ENCODE measurements around the gene ARHGEF33.

Gene ARHGEF33

DNA sequence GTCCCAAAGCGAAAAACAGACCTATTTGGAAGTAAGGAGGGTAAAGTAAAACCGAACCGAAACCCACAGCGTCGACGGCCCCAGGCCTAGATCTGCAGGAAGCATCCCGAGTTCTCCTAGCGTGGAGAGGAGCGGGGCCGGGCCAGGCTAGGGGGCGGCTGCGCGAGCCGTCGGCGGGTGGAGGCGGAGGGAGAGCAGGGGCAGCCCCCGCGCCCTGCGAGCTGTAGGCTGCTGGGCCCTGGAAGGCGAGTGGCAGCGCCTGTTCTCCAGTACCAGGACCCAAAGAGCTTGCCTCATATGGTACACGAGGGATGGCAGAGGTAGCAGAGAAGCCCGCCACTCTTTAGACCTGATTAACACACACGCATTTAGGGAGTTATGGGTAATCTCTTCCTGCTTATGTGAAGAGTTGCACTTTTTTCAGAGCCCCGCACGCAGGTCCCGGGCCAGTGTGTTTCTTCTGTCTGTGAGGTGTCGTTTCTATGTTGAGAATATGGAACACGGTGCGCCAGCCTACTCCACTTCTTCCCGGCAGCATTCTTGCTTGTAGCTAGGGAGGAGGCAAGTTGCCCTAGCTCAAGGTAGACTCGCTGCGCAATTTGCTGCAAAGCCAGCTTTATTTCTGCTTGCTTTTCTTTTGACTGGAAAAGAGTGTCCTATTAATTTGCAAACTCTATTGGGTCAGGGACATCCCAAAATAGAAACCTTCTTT is 71.1 kb downstream of the ARHGEF33 start:
- no peak for DNase-seq (ENCODE audit: low read depth)

DNA sequence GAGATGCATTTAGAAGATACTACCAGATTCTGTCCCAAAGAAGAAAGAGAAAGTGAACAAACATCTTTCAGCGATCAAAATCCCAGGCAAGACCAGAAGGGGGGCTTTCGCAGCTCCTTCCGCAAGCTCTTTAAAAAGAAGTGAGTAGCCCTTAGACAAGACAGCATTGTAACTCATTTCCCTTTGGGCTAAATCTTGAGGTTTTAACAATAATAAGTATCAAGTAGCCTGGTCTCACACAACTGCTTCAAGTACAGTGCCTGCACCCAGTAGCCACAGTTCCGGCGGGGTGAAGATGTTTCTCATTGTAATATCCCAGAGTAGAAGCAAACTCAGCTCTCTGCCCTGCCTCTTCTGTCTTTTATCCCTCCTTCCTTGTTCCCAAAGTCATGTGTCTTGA is 76.3 kb downstream of the ARHGEF33 start:
- no peak for DNase-seq (ENCODE audit: low read depth)

DNA sequence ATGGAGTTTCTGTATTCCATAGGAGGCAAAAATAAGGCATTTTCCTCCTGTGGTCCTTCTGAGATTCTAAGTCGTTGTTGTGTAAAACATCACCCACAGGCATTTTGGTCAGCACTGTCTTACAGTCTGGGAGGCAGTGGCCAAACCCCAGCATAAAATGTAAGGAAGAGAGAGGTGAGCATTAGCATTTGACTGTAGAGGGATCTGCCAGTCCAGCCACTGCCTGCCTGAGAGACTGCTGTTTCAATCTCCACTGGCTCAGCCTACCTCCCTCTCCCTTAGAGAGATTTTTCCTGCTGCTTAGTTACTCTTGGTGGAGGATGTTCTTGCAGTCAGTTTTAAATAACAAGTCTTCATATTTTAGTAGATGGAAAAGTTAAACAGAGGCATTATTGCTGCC is 77.0 kb downstream of the ARHGEF33 start:
- no peak for DNase-seq (ENCODE audit: low read depth)

DNA sequence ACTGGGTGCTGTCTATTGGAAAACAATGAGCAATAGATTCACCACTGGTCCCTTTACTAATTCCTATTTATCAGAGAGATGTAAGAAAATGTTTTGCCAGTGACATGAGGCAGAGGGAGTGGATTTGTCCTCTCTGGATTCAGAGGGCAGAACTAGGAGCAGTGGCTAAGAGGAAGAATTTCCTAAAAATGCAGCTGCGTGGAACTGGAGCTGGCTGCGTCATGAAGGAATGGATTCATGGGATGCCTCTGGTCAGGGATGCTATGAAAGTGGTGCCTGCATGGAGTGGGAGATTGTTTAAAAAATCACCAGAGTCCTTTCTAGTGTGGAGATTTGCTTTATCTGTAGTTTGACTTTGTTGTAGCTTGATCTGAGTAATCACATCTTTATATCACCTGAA is 78.3 kb downstream of the ARHGEF33 start:
- no peak for DNase-seq (ENCODE audit: low read depth)

DNA sequence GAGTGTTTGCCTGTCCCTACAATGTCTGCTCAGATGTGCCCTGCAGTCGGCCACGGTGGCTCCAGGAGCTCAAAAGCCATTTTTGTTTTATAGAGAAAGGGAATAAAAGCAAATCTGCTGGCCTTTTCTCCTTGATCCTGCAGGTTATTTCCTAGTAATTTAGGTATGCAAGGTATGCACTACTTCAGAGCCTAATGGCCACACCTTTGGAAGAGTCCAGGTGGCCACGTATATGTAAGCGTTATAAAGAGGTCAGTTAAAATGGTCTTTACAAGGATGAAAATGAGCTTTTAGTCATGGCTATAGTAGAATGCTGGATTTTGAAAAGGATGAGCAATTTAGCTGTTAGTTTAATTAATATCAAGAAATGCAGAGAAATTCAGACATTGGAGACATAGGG is 81.7 kb downstream of the ARHGEF33 start:
- no peak for DNase-seq (ENCODE audit: low read depth)

DNA sequence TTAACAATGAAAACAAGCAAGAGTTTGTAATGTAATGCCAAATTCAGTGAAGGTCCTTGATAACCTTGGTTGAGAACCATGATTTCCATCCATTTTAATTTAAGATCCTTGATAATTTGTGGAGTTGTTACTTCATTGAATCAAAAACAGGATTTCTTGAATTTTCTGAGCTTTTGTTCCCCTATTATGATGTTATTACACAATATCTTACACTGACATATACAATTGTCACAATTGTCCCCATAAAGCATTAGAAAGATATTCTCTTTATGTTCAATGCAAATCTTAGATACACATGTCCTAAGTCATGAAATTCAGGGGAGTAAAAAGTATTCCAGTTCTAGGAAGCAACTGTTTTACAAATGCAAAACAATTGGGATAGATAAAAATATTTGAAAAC is 83.6 kb downstream of the ARHGEF33 start:
- no peak for DNase-seq (ENCODE audit: low read depth)

DNA sequence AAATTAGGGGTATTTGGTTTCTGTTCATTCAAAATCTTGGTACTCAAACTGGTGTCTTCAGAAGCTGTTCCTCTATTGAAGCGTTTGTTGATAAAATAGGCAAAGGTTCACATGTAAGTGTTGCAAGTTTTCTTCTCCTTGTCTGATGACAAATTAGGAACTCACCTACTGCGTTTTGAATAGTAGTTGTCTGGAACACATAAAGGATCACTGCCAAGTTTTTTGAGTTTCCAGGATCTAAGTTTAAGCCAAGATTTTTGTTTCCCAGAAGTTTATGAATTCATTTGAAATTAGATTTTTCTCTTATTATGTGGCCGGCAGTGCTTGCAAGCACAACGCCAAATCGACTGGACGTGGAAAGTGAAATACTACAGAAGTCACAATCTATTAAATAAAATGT is 85.4 kb downstream of the ARHGEF33 start:
- no peak for DNase-seq (ENCODE audit: low read depth)

DNA sequence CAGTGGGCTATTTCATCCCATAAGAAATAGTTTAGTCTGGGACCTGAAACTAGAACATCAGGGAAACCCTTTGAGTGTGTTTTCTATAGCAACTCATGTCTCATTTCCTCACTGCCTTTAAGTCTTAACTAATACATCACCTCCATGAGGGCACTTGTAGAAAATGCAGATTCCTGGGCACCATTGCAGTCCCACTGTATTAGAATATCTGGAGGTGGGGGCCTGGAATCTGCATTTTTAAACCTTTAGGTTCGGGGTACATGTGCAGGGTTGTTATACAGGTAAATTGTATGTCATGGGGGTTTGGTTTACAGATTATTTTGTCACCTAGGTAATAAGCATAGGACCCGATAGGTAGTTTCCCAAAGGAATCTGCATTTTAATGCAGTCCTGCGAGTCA is 87.4 kb downstream of the ARHGEF33 start:
- DNase-seq (ENCODE audit: low read depth): no peak

DNA sequence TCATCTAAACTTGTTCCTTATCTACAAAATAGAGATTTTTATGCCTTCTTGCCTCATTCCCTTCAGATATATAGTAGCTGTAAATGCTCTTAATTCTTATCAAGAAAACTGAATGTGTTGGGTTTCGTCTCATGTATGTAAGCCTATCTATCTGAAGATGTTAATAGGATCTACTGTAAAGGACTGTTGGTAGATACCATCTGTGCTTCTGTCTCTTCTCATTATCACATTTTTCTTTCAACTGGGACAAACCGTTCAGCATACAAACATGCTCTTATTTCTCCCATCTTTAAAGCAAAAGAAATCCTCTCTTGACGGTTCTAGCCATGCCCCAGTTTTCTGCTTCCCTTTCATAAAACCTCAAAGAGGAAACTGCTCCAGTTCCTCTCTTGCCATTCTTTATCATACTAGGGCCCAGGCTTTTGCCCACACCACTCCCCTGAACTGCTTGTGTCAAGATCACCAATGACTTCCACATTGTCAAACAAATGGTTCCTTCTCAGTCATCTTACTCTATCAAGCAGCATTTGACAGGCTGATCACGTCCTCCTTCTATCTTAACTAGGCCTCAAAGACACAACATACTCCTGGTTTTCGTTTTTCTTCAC is 88.7 kb downstream of the ARHGEF33 start:
- DNase-seq (ENCODE audit: low read depth): no peak

DNA sequence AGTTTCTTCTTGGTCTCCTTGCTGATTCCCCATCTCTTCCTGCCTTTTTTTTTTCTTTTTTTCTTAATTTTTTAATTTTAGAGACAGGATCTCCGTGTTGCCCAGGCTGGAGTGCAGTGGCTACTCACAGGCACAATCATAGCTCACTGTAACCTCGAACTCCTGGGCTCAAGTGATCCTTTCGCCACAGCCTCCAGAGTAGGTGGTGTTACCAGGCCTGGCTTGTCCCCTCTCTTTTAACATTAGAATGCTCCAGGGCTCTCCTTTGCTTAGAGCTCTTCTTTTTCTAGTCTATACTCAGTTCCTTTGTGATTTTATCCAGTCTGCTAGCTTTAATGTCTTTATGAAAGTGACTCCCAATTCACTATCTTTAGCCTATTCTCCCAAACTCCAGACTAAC is 89.2 kb downstream of the ARHGEF33 start:
- DNase-seq (ENCODE audit: low read depth): no peak

DNA sequence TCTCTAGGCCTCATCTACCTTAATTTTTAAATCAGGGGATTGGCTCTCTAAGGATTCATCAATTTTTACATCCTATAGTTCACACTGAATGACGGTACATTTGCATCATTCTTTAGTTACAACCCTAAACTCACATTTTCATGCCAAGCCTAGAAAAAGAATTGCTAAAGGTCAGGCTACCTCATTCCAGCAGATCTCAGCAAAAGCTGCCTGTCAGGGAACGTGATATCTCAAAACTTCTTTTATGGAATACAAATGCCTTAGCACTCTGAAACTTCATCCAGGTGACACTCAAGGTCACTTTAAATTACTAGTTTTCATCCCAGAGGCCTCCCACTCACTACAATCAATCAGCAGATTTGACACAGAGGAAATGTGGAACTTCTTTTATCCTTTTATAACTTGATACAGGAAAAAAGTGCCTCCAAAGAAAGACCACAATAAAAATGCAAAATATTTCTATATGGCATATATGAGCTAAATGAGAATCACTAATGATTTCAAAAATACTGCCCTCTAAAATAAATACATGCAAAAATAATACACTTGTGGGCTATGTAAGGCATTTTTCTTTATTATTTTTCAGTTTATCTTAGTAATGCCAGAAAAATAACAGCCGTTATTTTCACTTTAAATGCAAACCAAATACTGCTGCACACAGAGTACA is 91.5 kb downstream of the ARHGEF33 start:
- no peak for DNase-seq (ENCODE audit: low read depth)

DNA sequence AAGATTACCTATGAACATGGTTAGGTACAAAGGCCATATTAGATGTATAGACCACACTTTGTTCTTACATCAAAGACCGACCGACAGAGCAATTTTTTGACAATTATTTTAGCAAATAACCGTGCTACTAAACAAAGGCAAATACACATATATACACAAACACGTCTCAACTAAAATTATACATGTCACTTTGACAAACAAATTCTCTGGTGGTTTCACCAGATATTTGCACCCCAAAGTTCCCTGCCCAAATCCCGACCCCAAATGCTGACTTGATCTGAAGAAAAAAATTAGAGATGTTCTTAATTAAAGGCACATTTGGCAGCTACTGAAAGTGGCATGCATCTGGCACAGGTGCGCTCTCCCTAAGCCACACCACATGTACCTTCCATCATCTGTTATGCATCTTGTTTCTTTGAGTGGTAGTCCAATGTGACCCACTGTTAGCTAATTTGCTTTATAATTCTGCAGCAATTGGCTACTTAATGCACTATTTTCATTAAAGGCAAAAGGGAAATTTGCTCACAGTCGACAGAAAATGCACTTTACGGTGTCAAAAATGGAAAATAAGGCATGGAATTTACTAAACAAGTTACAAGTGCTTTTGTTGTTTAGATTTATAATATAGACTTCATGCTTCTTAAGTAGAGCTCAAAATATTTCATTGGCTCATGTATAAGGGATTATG is 92.1 kb downstream of the ARHGEF33 start:
- no peak for DNase-seq (ENCODE audit: low read depth)

DNA sequence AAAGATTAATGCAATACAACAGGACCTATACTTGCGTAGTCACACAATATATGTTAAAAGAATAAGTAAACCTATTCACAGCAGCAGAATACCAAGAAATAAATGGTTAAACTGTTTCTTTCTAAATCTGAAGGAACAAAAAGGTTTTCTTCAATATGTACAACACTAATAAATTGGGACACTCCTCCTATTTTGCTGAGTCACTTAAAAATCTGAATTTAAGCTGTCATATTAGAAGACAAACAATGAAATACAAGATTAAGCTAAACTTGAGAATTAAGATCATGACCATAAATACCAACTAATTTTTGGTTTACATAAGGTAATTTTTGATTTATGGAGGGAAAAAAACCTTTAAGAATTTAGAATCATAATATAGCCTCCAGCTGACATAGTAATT is 92.8 kb downstream of the ARHGEF33 start:
- DNase-seq (ENCODE audit: low read depth): no peak

DNA sequence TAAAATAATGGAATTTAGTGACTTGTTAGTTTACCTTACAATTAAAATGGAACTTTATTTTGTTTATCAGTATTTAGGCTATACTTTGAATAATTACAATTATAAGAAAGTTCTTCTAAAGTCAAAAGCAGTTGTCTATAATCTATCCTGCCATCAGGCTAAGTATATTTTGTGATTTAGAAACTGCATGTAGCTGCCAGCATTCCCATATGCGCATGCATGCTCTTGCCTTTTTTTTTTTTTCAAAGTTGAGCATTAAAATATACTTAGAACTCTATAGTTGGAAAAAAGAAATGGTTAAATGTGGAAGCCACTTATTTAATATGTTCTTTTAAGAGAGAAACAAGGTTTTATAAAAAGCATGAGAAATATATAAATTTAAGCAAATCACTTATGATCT is 99.0 kb downstream of the ARHGEF33 start:
- DNase-seq (ENCODE audit: low read depth): no peak

DNA sequence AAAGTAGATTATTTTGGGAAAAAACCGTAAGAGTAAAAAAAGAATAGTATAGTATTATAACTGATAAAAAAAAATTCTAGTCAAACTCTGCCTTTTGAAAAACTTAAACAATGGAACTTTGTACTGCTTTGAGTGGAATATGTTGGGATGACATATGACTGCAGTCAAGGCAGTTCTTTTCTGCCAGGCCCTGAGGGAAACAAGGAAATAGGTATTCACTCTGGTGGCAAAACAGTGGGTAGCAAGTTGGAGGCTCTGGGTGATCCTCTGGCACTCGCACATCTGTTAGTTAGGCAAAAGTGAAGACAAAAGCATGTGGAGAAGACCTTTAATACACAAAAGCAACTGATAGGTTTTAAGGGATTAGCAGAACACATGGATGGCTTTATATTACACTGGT is 102.2 kb downstream of the ARHGEF33 start:
- no peak for DNase-seq (ENCODE audit: low read depth)

DNA sequence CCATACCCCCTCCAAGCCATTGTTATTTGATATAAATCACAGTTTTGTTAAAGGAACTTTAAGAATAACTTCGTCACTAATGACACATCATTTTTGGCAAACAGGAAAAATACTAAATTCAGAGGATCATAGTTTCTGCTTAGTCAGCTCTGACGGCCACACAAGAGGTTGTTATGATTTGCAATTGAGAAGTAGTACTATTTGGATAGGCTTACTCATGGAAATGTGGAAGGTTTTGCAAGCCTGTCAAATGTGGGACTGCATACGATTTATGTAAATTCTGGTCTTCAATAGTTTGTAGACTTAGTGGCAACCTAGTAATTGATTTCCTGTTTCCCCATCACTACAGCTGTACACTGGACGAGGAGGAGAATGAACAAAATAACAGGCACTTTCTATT is 108.1 kb downstream of the ARHGEF33 start:
- peak; percentile 98 for DNase-seq (ENCODE audit: low read depth)

DNA sequence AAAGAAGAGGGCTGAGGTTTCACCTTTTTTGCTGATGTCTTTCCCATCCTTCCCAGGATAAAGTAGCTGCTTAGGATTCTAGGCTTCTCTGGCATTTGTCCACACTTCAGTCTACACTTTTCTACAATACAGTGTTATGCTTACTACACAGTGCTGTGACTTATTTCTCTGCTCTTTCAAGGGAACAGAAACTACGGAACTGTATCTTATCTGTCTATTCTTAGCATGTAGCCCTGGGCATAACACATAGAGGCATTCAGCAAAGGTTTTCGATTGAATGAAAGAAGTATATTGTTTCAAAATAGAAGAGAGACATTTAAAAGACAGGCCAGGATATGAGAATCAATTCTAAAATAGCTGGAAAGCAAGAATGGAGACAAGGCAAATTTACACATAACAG is 110.9 kb downstream of the ARHGEF33 start:
- no peak for DNase-seq (ENCODE audit: low read depth)

DNA sequence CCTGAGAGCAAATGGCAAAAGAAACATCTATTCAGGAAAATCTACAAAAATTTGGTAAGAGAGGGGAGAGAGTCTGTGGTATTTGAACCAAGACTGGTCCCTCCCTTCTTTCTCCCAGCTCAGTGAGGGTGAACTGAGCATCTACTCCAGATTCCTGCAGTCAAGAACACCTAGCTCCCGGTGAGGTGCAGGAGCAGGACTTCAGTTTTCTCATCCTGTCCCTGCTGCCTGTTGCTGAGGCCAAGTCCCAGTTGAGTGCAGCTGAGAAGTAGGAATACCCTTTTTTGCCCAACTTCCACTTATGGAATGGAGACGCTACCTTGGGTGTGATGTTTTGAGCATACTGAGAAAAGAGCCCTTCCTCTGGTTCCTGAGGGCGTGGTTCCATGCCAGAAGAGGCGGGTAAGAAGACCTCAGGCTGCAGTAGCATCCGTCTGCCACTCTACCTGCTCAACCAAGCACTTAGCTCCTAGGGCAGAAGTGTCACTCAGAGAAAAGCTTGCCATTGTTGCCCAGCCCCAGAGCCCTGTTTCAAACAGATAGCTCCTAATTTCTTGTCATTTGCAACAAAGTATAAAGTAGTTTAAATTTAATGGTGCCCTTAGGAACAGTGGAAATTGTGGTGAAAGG is 118.3 kb downstream of the ARHGEF33 start:
- no peak for DNase-seq (ENCODE audit: low read depth)

DNA sequence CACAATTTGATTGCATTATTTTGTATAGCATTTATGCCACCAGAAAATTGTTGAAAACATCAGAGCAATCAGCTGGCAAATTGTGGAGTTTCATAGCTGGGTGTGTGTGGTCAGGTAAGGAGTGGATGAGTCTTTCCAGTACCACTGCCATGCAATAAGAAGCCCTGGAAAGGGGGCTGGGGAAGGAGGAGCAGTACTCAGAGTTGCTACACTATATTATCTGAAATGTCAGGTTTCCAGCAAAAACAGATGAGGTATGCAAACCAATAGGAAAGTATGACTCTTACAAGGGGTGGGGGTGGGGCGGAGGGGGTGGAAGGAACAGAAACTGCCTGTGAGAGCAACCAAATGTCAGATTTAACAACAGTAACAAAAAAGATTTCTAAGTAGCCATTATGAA is 119.0 kb downstream of the ARHGEF33 start:
- peak; percentile 70 for DNase-seq (ENCODE audit: low read depth)

DNA sequence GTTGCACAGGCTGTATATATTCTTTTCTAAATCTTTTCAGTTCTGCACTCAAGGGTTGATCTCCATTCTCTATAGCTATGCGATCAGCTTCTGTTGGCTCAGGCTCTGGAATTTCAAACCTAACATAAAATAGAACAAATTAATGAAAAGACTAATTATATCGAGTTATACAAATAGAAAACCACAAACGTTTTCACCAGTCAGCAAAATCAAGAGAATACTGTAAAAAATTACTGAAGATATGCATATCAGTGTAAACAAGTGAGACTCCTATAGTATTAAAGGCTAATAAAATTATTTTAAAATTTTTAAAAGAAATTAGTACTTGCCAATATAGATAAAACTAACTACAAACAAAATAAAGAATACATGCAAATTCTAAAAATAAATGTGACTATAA is 124.2 kb downstream of the ARHGEF33 start:
- DNase-seq (ENCODE audit: low read depth): no peak

DNA sequence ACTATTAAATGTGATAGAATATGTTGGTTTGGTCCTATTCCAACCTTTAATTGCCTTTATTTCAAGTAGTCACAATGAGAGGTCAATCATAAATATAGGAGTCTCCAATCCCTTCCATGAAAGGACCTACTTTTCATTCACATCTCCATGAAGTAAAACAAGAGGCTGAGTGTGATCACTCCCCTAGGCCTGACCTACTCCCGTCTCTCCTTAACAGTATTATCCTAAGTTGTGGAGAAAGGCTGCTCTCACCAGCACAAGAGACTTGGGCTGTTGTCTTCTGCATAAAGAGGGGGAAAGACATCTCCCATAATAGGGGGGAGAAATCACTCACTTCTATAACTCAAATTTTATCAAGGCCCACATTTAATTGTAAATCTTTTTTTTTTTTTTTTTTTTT is 125.7 kb downstream of the ARHGEF33 start:
- DNase-seq (ENCODE audit: low read depth): no peak

DNA sequence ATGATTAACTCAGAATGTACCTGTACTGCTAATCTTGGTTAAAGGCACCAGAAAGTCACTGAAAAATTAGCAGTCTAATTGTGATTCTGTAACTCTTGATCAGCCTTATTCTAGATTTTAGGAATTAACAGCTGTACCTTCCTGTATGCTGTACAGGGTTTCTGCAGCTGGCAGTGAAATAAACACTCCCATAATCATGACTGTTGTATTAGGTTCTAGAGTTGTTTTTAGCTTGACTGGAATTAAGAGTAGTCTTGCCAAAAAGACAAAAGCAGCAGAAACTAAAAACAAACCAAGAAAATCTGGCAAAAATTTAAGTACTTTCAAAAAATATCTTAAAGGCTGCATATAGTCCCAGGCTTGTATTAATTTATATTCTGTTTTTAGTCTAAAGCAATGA is 127.7 kb downstream of the ARHGEF33 start:
- no peak for DNase-seq (ENCODE audit: low read depth)

DNA sequence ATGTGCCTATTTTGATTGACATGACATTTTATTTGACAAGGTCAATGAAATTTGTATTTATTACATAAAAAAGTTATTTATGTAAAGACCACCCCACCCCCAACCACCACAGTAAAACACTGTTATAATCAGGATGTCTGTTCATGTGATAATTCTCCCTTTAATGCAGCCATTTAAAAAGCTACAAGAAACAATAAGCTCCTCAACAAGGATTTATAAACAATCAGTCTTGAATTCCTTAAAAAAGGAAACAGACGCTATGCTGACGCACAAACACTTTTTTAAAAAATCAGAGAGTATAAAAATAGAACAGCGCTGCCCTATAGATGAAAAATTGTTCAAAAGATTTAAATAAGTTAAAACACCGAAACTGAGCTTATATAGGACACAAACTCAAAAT is 129.0 kb downstream of the ARHGEF33 start:
- DNase-seq (ENCODE audit: low read depth): no peak
